Neural progenitor cell (in vitro differentiated cells): ENCODE data around the gene APLP1. TPM values are rescaled to one million over a fixed set of nuclear protein-coding genes. Genes with fewer than 3 reads are reported as not detected.
"Not testable (repeated sequence)": the region's sequence is repeated elsewhere in the genome, so short reads cannot be mapped to it uniquely, and the experiment has no call there.

Source experiments
- DNase-seq: peaks from one replicate; pipeline ENCODE4 v3.0.0-alpha.2; 2016; ENCODE audit warnings: low spot score
- H2AFZ ChIP-seq: fragments of 200-600 bp; sonication (generic); replicated peaks from 2 replicates; pipeline ENCODE4 v1.6.1; 2016; ENCODE audit warnings: antibody characterized with exemption
- H3F3A ChIP-seq: fragments of 200-600 bp; sonication (generic); 2 replicates; pipeline ENCODE4 v1.6.1; 2016; ENCODE audit warnings: antibody characterized with exemption, low read depth
- H3K27ac ChIP-seq: fragments of 200-600 bp; sonication (generic); 2 replicates; pipeline ENCODE4 v1.5.1; 2016; ENCODE audit warnings: mild to moderate bottlenecking
- H3K27me3 ChIP-seq: fragments of 200-600 bp; sonication (generic); 2 replicates; pipeline ENCODE4 v1.6.1; 2016; ENCODE audit warnings: mild to moderate bottlenecking, moderate library complexity
- H3K36me3 ChIP-seq: fragments of 200-600 bp; sonication (generic); 2 replicates; pipeline ENCODE4 v1.5.1; 2016
- H3K4me1 ChIP-seq: fragments of 200-600 bp; sonication (generic); 2 replicates; pipeline ENCODE4 v1.6.1; 2016; ENCODE audit warnings: mixed run types
- H3K4me2 ChIP-seq: fragments of 200-600 bp; sonication (generic); 2 replicates; pipeline ENCODE4 v1.6.1; 2016
- H3K4me3 ChIP-seq: fragments of 200-600 bp; sonication (generic); 2 replicates; pipeline ENCODE4 v1.5.1; 2016
- H3K79me2 ChIP-seq: fragments of 200-600 bp; sonication (generic); 2 replicates; pipeline ENCODE4 v1.6.1; 2016; ENCODE audit warnings: low read depth
- H3K9ac ChIP-seq: fragments of 200-600 bp; sonication (generic); 2 replicates; pipeline ENCODE4 v1.6.1; 2016
- H3K9me3 ChIP-seq: fragments of 200-600 bp; sonication (generic); 2 replicates; pipeline ENCODE4 v1.5.1; 2016; ENCODE audit warnings: low read depth
- H4K20me1 ChIP-seq: fragments of 200-600 bp; sonication (generic); 2 replicates; pipeline ENCODE4 v1.6.1; 2016; ENCODE audit warnings: low read depth
- H3K27ac Mint-ChIP-seq: 3 replicates; pipeline ENCODE4 v1.8.0; 2021; ENCODE audit warnings: mixed read lengths
- H3K27me3 Mint-ChIP-seq: 2 replicates; pipeline ENCODE4 v1.8.0; 2022; ENCODE audit warnings: low read depth, mild to moderate bottlenecking, inconsistent platforms, moderate library complexity, mixed read lengths; ENCODE audit not compliant: insufficient read depth
- H3K36me3 Mint-ChIP-seq: 3 replicates; pipeline ENCODE4 v1.8.0; 2021; ENCODE audit warnings: mixed read lengths
- H3K4me1 Mint-ChIP-seq: 3 replicates; pipeline ENCODE4 v1.8.0; 2021; ENCODE audit warnings: mixed read lengths
- H3K4me3 Mint-ChIP-seq: 3 replicates; pipeline ENCODE4 v1.8.0; 2021; ENCODE audit warnings: mild to moderate bottlenecking, moderate library complexity, mixed read lengths
- H3K9me3 Mint-ChIP-seq: 3 replicates; pipeline ENCODE4 v1.8.0; 2020; ENCODE audit warnings: mixed read lengths
- CTCF ChIP-seq: fragments of 200-600 bp; sonication (generic); IDR thresholded peaks from 2 replicates; pipeline ENCODE4 v1.5.1; 2017; ENCODE audit warnings: antibody characterized with exemption, mild to moderate bottlenecking
- EZH2 ChIP-seq: fragments of 200-600 bp; sonication (generic); IDR thresholded peaks from 2 replicates; pipeline ENCODE4 v1.6.1; 2017; ENCODE audit warnings: antibody characterized with exemption, mild to moderate bottlenecking, moderate library complexity
- EZH2phosphoT487 ChIP-seq: fragments of 200-600 bp; sonication (generic); IDR thresholded peaks from 2 replicates; pipeline ENCODE4 v1.6.1; 2017; ENCODE audit warnings: antibody characterized with exemption
- total RNA-seq: library from RNA; depleted of rRNA; stranded (reverse); fragments of >200 nt; gene quantifications from 2 replicates; pipeline ENCODE4 v1.2.3, GENCODE V29; 2015; ENCODE audit warnings: low replicate concordance

Gene APLP1
- total RNA-seq, 1 donor from 2014 or later: 89.5 TPM

GRCh38 chr19:35869327-35870123 lies 1.2 kb downstream of the APLP1 start:
- TF ChIP-seq EZH2 (peak; percentile 26), CTCF (no peak), EZH2phosphoT487 (no peak)
- peaks cover 8% of the 10 kb centered on the region for H3K4me1 ChIP-seq
- H3K27ac ChIP-seq: peak overlapping the region; percentile 30
- Mint-ChIP-seq H3K4me3 (peak overlapping the region; percentile 95), H3K9me3 (peaks cover 2% of the 10 kb centered on the region), H3K4me1 (peaks cover 19% of the 10 kb centered on the region), H3K27ac (peak overlapping the region; percentile 92), H3K36me3 (peaks cover 24% of the 10 kb centered on the region), H3K27me3 (peaks cover 12% of the 10 kb centered on the region)
- no peaks in the 10 kb centered on the region for H3K9me3 ChIP-seq
- no peaks in the 10 kb centered on the region for H3K36me3 ChIP-seq
- no peaks in the 10 kb centered on the region for H4K20me1 ChIP-seq
- no peak overlapping the region for H3K9ac ChIP-seq
- DNase-seq: peak; percentile 99
- no peaks in the 10 kb centered on the region for H3K27me3 ChIP-seq
- H3K79me2 ChIP-seq: no peaks in the 10 kb centered on the region
- peak overlapping the region; percentile 92 for H2AFZ ChIP-seq
- H3K4me3 ChIP-seq: peak overlapping the region; percentile 74
- H3K4me2 ChIP-seq: peak overlapping the region; percentile 90
- peaks cover 33% of the 10 kb centered on the region for H3F3A ChIP-seq

- Mint-ChIP-seq H3K27ac (peak overlapping the region; percentile 89), H3K4me1 (peaks cover 19% of the 10 kb centered on the region), H3K4me3 (peak overlapping the region; percentile 95), H3K36me3 (peaks cover 23% of the 10 kb centered on the region), H3K27me3 (peaks cover 12% of the 10 kb centered on the region)
- peak overlapping the region; percentile 90 for H3K4me2 ChIP-seq
- H3K9me3 Mint-ChIP-seq, H3K27ac ChIP-seq, H3K27me3 ChIP-seq, H4K20me1 ChIP-seq, H3K4me1 ChIP-seq, H3K36me3 ChIP-seq, H3K79me2 ChIP-seq, H3K9me3 ChIP-seq, H3K9ac ChIP-seq: not testable (repeated sequence)
- peak overlapping the region; percentile 92 for H2AFZ ChIP-seq
- peak; percentile 96 for DNase-seq
- H3F3A ChIP-seq: peaks cover 33% of the 10 kb centered on the region
- peak overlapping the region; percentile 74 for H3K4me3 ChIP-seq
Observed at GRCh38 chr19:35870124-35870736, 1.9 kb downstream of the APLP1 start.

- Mint-ChIP-seq H3K4me3 (peak overlapping the region; percentile 95), H3K27ac (no peak overlapping the region), H3K27me3 (peaks cover 12% of the 10 kb centered on the region), H3K36me3 (peaks cover 18% of the 10 kb centered on the region), H3K4me1 (peaks cover 19% of the 10 kb centered on the region), H3K9me3 (peaks cover 2% of the 10 kb centered on the region)
- H3K27ac ChIP-seq: no peak overlapping the region
- no peaks in the 10 kb centered on the region for H3K9me3 ChIP-seq
- H3K27me3 ChIP-seq: no peaks in the 10 kb centered on the region
- DNase-seq: no peak
- peaks cover 8% of the 10 kb centered on the region for H3K4me1 ChIP-seq
- H3K79me2 ChIP-seq: no peaks in the 10 kb centered on the region
- H4K20me1 ChIP-seq: no peaks in the 10 kb centered on the region
- peak overlapping the region; percentile 90 for H3K4me2 ChIP-seq
- peaks cover 33% of the 10 kb centered on the region for H3F3A ChIP-seq
- TF ChIP-seq EZH2 (no peak), EZH2phosphoT487 (no peak), CTCF (peak; percentile 24)
- no peak overlapping the region for H3K4me3 ChIP-seq
- no peak overlapping the region for H3K9ac ChIP-seq
- H2AFZ ChIP-seq: no peak overlapping the region
- no peaks in the 10 kb centered on the region for H3K36me3 ChIP-seq
Observed at GRCh38 chr19:35870798-35871197, 2.4 kb downstream of the APLP1 start.

- Mint-ChIP-seq H3K4me1 (peaks cover 19% of the 10 kb centered on the region), H3K9me3 (peaks cover 2% of the 10 kb centered on the region), H3K27me3 (peaks cover 12% of the 10 kb centered on the region), H3K4me3 (no peak overlapping the region), H3K36me3 (peaks cover 19% of the 10 kb centered on the region), H3K27ac (no peak overlapping the region)
- Histone ChIP-seq H3K4me3 (no peak overlapping the region), H3K4me2 (no peak overlapping the region), H3K9ac (no peak overlapping the region), H3K79me2 (no peaks in the 10 kb centered on the region), H3K27me3 (no peaks in the 10 kb centered on the region), H3K4me1 (peaks cover 8% of the 10 kb centered on the region), H3K9me3 (no peaks in the 10 kb centered on the region), H3K27ac (no peak overlapping the region), H3K36me3 (no peaks in the 10 kb centered on the region), H4K20me1 (peaks cover 3% of the 10 kb centered on the region), H2AFZ (no peak overlapping the region), H3F3A (peaks cover 33% of the 10 kb centered on the region)
- DNase-seq: no peak
- TF ChIP-seq EZH2: no peak
- no peak for TF ChIP-seq EZH2phosphoT487
- TF ChIP-seq CTCF: no peak
Observed at GRCh38 chr19:35871611-35872010, 3.2 kb downstream of the APLP1 start.
